GM06990 (cell line): ENCODE results near the gene HEATR3.

Experiments used
- DNase-seq: peaks from one replicate; pipeline ENCODE4 v3.0.0-alpha.2; 2011; ENCODE audit not compliant: insufficient read length; ENCODE audit errors: extremely low read depth
- H3K27me3 ChIP-seq: replicated peaks from 2 replicates; pipeline ENCODE4 v1.6.0; 2011; ENCODE audit warnings: low read length; ENCODE audit not compliant: control insufficient read depth, insufficient read depth
- H3K36me3 ChIP-seq: 2 replicates; pipeline ENCODE4 v1.5.1; 2011; ENCODE audit warnings: low read length; ENCODE audit not compliant: control insufficient read depth, insufficient read depth
- H3K4me3 ChIP-seq: replicated peaks from 2 replicates; pipeline ENCODE4 v1.5.1; 2011; ENCODE audit warnings: low read depth, mild to moderate bottlenecking, control low read depth, low read length
- TF ChIP-seq, protein P1 (sequence below): IDR thresholded peaks from 2 replicates; pipeline ENCODE4 v1.5.1; 2011; ENCODE audit warnings: low read length, control low read depth, mild to moderate bottlenecking, inconsistent platforms; ENCODE audit not compliant: insufficient read depth, poor library complexity, severe bottlenecking

The HEATR3 gene

DNA sequence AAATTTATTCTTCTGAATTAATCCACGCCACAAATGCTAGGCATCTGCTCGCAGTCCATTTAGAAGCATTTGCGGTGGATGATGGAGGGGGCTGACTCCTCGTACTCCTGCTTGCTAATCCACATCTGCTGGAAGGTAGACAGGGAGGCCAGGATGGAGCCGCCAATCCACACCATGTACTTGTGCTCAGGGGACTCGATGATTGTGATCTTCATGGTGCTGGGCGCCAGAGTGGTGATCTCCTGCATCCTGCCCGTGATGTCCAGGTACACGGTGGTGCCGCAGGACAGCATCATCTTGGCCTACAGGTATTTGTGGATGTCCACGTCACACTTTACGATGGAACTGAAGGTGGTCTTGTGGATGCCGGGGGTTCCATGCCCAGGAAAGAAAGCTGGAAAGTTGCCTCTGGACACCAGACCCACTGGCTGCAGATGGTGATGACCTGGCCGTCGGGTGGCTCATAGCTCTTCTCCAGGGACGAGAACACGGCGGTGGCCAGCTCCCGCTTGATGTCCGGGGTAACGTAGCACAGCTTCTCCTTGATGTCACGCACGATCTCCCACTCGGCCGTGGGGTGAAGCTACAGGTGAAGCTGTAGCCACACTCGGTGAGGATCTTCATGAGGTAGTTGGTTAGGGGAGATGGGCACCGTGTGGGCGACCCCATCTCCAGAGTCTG, 7.5 kb upstream of the HEATR3 start:
- H3K36me3 ChIP-seq, result no peaks in the 10 kb centered on the region
- TF ChIP-seq, protein P1, sequence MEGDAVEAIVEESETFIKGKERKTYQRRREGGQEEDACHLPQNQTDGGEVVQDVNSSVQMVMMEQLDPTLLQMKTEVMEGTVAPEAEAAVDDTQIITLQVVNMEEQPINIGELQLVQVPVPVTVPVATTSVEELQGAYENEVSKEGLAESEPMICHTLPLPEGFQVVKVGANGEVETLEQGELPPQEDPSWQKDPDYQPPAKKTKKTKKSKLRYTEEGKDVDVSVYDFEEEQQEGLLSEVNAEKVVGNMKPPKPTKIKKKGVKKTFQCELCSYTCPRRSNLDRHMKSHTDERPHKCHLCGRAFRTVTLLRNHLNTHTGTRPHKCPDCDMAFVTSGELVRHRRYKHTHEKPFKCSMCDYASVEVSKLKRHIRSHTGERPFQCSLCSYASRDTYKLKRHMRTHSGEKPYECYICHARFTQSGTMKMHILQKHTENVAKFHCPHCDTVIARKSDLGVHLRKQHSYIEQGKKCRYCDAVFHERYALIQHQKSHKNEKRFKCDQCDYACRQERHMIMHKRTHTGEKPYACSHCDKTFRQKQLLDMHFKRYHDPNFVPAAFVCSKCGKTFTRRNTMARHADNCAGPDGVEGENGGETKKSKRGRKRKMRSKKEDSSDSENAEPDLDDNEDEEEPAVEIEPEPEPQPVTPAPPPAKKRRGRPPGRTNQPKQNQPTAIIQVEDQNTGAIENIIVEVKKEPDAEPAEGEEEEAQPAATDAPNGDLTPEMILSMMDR, result no peak
- no peaks in the 10 kb centered on the region for H3K27me3 ChIP-seq
- DNase-seq, result no peak
- no peak overlapping the region for H3K4me3 ChIP-seq

DNA sequence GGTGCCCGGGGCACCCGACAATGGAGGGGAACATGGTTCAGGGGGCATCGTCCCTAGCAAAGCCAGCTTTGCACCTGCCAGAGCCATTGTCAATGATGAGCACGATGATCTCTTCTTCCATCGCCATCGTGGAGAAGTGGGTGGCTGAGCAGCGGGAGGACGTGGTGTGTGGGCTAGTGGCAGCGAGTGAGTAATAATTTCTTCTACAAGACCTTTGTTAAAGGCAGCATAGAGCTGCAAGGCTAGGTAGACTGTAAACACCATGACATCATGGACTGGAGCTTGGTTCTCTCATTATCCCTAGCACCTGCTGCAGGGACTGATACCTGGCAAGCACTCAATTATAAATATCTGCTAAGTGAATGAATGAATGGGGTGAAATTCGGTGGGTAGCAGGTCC, 6.7 kb upstream of the HEATR3 start:
- no peaks in the 10 kb centered on the region for H3K36me3 ChIP-seq
- no peak overlapping the region for H3K4me3 ChIP-seq
- TF ChIP-seq, protein P1, result no peak
- H3K27me3 ChIP-seq, result no peaks in the 10 kb centered on the region
- no peak for DNase-seq

DNA sequence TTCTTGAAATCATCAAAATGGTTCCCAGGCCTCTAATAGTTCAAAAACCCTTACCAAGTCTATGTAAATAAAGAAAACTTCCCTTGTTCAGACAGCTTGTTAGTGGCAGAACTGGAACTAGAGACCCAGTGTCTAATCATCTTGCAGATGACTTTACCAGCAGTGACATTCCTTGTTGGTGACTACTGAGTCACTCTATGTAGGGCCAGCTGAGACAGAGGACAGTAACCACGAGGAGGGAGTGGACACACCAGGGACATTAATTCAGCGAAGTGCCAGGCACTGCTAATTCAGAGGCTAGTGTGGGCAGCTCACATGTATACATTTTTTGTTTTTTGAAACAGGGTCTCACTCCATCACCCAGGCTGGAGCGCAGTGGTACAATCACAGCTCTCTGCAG, 6.1 kb upstream of the HEATR3 start:
- Histone ChIP-seq H3K4me3 (no peak overlapping the region), H3K36me3 (no peaks in the 10 kb centered on the region), H3K27me3 (no peaks in the 10 kb centered on the region)
- TF ChIP-seq, protein P1, result no peak
- no peak for DNase-seq

DNA sequence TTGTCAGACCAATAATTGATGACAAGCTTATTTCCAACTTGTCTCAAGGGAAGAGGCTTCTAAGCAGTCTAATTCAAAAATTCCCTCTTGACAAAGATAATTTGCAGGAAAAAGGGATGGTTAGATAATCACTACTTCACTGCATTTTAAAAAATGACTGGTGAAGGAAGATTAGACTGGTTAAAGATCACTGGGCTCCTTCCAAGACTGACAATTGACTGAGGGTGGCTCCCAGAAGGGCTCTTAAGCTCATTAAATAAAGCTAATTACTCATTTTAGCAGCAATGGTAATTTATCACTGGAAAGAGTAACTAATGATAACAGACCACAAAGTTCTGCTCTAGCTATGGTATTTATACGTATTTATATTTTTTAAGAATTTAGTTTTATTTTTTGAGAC, 4.4 kb upstream of the HEATR3 start:
- no peaks in the 10 kb centered on the region for H3K36me3 ChIP-seq
- TF ChIP-seq, protein P1, result no peak
- no peak for DNase-seq
- no peaks in the 10 kb centered on the region for H3K27me3 ChIP-seq
- H3K4me3 ChIP-seq, result no peak overlapping the region

DNA sequence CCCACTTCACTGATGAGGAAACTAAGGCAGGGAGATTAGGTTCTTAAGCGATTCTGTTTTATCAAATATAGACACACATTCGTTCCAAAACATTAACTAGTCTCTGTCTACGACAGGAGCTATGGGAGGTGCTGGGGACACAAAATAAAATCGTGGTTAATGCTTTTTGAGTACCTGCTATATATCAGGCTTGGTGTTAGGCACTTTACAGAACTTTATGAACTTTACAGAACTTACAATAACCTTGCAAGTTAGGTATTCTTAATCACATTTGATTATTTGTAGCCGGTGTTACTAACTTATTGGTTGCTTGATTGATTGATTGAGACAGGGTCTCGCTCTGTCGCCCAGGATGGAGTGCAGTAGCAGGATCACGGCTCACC, 538 bp upstream of the HEATR3 start:
- TF ChIP-seq, protein P1, result no peak
- DNase-seq, result no peak
- Histone ChIP-seq H3K27me3 (no peaks in the 10 kb centered on the region), H3K4me3 (peak overlapping the region; percentile 42), H3K36me3 (peaks cover 2% of the 10 kb centered on the region; the same call in 1 of the 2 replicates)
